HL-60 (cell line): Measurements from ENCODE around the gene MYLK4.

Source experiments
- CTCF ChIP-seq: IDR thresholded peaks from one replicate; pipeline ENCODE4 v1.5.1; 2011; ENCODE audit warnings: low read length, control low read depth, inconsistent platforms; ENCODE audit not compliant: insufficient read depth
- GABPA ChIP-seq: IDR thresholded peaks from 2 replicates; pipeline ENCODE4 v1.6.1; 2012; ENCODE audit warnings: low read depth
- POLR2AphosphoS5 ChIP-seq: IDR thresholded peaks from 2 replicates; pipeline ENCODE4 v1.6.1; 2012; ENCODE audit warnings: low read depth
- REST ChIP-seq: IDR thresholded peaks from 2 replicates; pipeline ENCODE4 v1.6.1; 2012; ENCODE audit warnings: low read depth; ENCODE audit not compliant: insufficient replicate concordance
- SPI1 ChIP-seq: IDR thresholded peaks from 2 replicates; pipeline ENCODE4 v1.6.1; 2012; ENCODE audit warnings: low read depth, mild to moderate bottlenecking, borderline replicate concordance

GRCh38 chr6:2777249-2777648 lies 26.5 kb upstream of the MYLK4 start:
- TF ChIP-seq POLR2AphosphoS5 (no peak), CTCF (no peak), GABPA (no peak), SPI1 (no peak), REST (no peak)
